B cell (primary cell): Measurements from ENCODE around the gene TP53. TPM values are rescaled to one million over a fixed set of nuclear protein-coding genes. Genes with fewer than 3 reads are reported as not detected.

ENCODE experiments used
- ATAC-seq: fragments of 200-7000 bp; cut with Tn5 transposase; one replicate; pipeline ENCODE4 v1.10.0; 2021; ENCODE audit warnings: low read depth, mild to moderate bottlenecking, moderate number of reproducible peaks, moderate library complexity
- CTCF ChIA-PET: fragments of 350-600 bp; sonication (Branson Sonifier 250); formaldehyde crosslinking; loops from one replicate; lab custom pipeline; 2021; ENCODE audit warnings: antibody characterized with exemption, inconsistent platforms; lab: Charles Lee
- POLR2A ChIA-PET: fragments of 350-600 bp; sonication (Branson Sonifier 250); formaldehyde crosslinking; loops from one replicate; lab custom pipeline; 2021; ENCODE audit warnings: antibody characterized with exemption; lab: Charles Lee
- DNase-seq: peaks from one replicate; pipeline ENCODE4 v3.0.0; 2013
- H2AFZ ChIP-seq: 2 replicates; pipeline ENCODE4 v1.6.1; 2012; ENCODE audit warnings: mild to moderate bottlenecking, low read depth, low read length; ENCODE audit not compliant: insufficient read depth, poor library complexity, severe bottlenecking
- H3K27ac ChIP-seq, 2 donors: 1 replicate in 1 of 2; 2 replicates in 1 of 2; pipeline ENCODE4 v1.5.1; 2012 to 2013; ENCODE audit warnings: low read length in 2 of 2, mild to moderate bottlenecking in 2 of 2, moderate library complexity in 1 of 2
- H3K27me3 ChIP-seq, 4 experiments: fragments of 200-600 bp in 1 of 4; sonication (generic) in 1 of 4; replicated peaks in 1 of 4; 1 replicate in 2 of 4; 2 replicates in 2 of 4; pipeline versions ENCODE4 v1.6.1 to v1.7.0; 2013 to 2016; ENCODE audit warnings: low read length in 3 of 4, mild to moderate bottlenecking in 2 of 4, mixed read lengths in 1 of 4, moderate library complexity in 1 of 4; ENCODE audit not compliant: insufficient read depth in 4 of 4, control insufficient read depth in 3 of 4; ENCODE audit errors: control extremely low read depth in 1 of 4
- H3K36me3 ChIP-seq, 2 experiments: replicated peaks in 1 of 2; 1 replicate in 1 of 2; 2 replicates in 1 of 2; pipeline versions ENCODE4 v1.6.1 to v1.7.1; 2013; ENCODE audit warnings: low read length in 1 of 2; ENCODE audit not compliant: insufficient read depth in 2 of 2, control insufficient read depth in 1 of 2; ENCODE audit errors: control extremely low read depth in 1 of 2, extremely low read depth in 1 of 2
- H3K4me1 ChIP-seq, 2 donors: fragments of 200-600 bp in 1 of 2; sonication (generic) in 1 of 2; 1 replicate in 1 of 2; 2 replicates in 1 of 2; pipeline versions ENCODE4 v1.5.1 to v1.6.1; 2013 to 2017; ENCODE audit warnings: low read length in 2 of 2; ENCODE audit not compliant: control insufficient read depth in 2 of 2, insufficient read depth in 2 of 2
- H3K4me2 ChIP-seq: replicated peaks from 2 replicates; pipeline ENCODE3; 2012; ENCODE audit warnings: mild to moderate bottlenecking, low read depth, low read length; ENCODE audit not compliant: poor library complexity, severe bottlenecking
- H3K4me3 ChIP-seq, 5 experiments: fragments of 200-600 bp in 1 of 5; sonication (generic) in 1 of 5; 1 replicate in 3 of 5; 2 replicates in 2 of 5; pipeline versions ENCODE4 v1.5.1 to v1.7.0; 2011 to 2016; ENCODE audit warnings: low read length in 4 of 5, mild to moderate bottlenecking in 4 of 5, low read depth in 2 of 5, control low read depth in 1 of 5, moderate library complexity in 1 of 5; ENCODE audit not compliant: insufficient read depth in 1 of 5; ENCODE audit errors: control extremely low read depth in 1 of 5, extremely low read depth in 1 of 5
- H3K79me2 ChIP-seq: fragments of 200-600 bp; sonication (generic); one replicate; pipeline ENCODE4 v1.6.0; 2016; ENCODE audit warnings: low read length; ENCODE audit not compliant: control insufficient read depth, insufficient read depth
- H3K9ac ChIP-seq: fragments of 200-600 bp; sonication (generic); 2 replicates; pipeline ENCODE4 v1.6.1; 2017; ENCODE audit warnings: mild to moderate bottlenecking, low read length, moderate library complexity
- H3K9me3 ChIP-seq, 3 donors: one replicate each; pipeline versions ENCODE4 v1.6.1 to v1.7.1; 2013; ENCODE audit warnings: low read length in 2 of 3; ENCODE audit not compliant: control insufficient read depth in 2 of 3, insufficient read depth in 1 of 3; ENCODE audit errors: control extremely low read depth in 1 of 3
- H4K20me1 ChIP-seq: 2 replicates; pipeline ENCODE4 v1.6.0; 2012; ENCODE audit warnings: mild to moderate bottlenecking, low read length; ENCODE audit not compliant: insufficient read depth, control insufficient read depth, poor library complexity, severe bottlenecking
- H3K27ac Mint-ChIP-seq: one replicate; pipeline ENCODE4 v1.8.0; 2021; ENCODE audit warnings: mixed read lengths
- H3K27me3 Mint-ChIP-seq: one replicate; pipeline ENCODE4 v1.8.0; 2021; ENCODE audit warnings: mixed read lengths
- H3K4me1 Mint-ChIP-seq: one replicate; pipeline ENCODE4 v1.8.0; 2021; ENCODE audit warnings: mixed read lengths
- H3K4me3 Mint-ChIP-seq: one replicate; pipeline ENCODE4 v1.8.0; 2021; ENCODE audit warnings: mixed read lengths
- H3K9me3 Mint-ChIP-seq: one replicate; pipeline ENCODE4 v1.8.0; 2022; ENCODE audit warnings: mixed read lengths; ENCODE audit not compliant: insufficient read depth
- CTCF ChIP-seq: fragments of 200-600 bp; IDR thresholded peaks from one replicate; pipeline ENCODE4 v1.8.0; 2022; ENCODE audit warnings: antibody characterized with exemption, mild to moderate bottlenecking
- EZH2 ChIP-seq: IDR thresholded peaks from 2 replicates; pipeline ENCODE4 v1.6.1; 2012; ENCODE audit warnings: borderline replicate concordance, low read depth, mild to moderate bottlenecking, moderate library complexity, low read length; ENCODE audit not compliant: insufficient read depth, poor library complexity, severe bottlenecking
- WGBS: methylation state at CpG from one replicate; pipeline ENCODE4 v1.1.5; 2013; ENCODE audit warnings: missing lambda C conversion rate; ENCODE audit not compliant: insufficient coverage; 5-methylcytosine and 5-hydroxymethylcytosine counted together
- intact Hi-C: fragments of 100-400 bp; cut with micrococcal nuclease; formaldehyde crosslinking; loops from one replicate; pipeline ENCODE4 v1.10.0; 2022
- polyA plus RNA-seq: library from polyadenylated mRNA; depleted of rRNA; stranded (reverse); fragments of >200 nt; gene quantifications from 2 replicates; pipeline ENCODE4 v1.2.3, GENCODE V29; 2012
- total RNA-seq, 2 donors: library from RNA; stranded (reverse); fragments of 120-200 nt in 1 of 2; gene quantifications; 1 replicate in 1 of 2; 2 replicates in 1 of 2; pipeline versions ENCODE4 v1.2.3 to v1.2.4, GENCODE V29; 2013 to 2022

The TP53 gene
- total and polyA plus RNA-seq, 2 donors (not counting 1 experiment from before 2014, with no cell fraction given): 76.1 to 89.9 TPM

GRCh38 chr17:7706631-7707354 lies 19.5 kb upstream of the TP53 start:
- Histone ChIP-seq H3K27me3 (peaks cover 0 to 71% (median 20%) of the 10 kb centered on the region in 4 experiments), H3K4me3 (no peak overlapping the region), H3K9ac (no peak overlapping the region), H3K4me1 (peaks cover 24 to 28% of the 10 kb centered on the region in 2 donors), H2AFZ (no peak overlapping the region), H3K36me3 (peaks cover 0 to 9% of the 10 kb centered on the region in 2 experiments), H4K20me1 (no peaks in the 10 kb centered on the region), H3K27ac (no peak overlapping the region), H3K9me3 (no peaks in the 10 kb centered on the region), H3K79me2 (no peaks in the 10 kb centered on the region), H3K4me2 (no peak overlapping the region)
- intact Hi-C loops: no loop called here
- TF ChIP-seq EZH2 (no peak), CTCF (no peak)
- no peak for DNase-seq
- CTCF ChIA-PET: interaction anchor here (1.1 to 1.6 kb wide), 2 partner anchors 10 to 20 kb away, joined by 3 to 5 read pairs; partner anchors contain the start of gene TP53
- Mint-ChIP-seq H3K9me3 (no peaks in the 10 kb centered on the region), H3K4me3 (no peak overlapping the region), H3K4me1 (peaks cover 25% of the 10 kb centered on the region), H3K27ac (no peak overlapping the region), H3K27me3 (peaks cover 68% of the 10 kb centered on the region)
- WGBS: 67% methylated on average over 1 of the region's 3 CpGs
- POLR2A ChIA-PET: interaction anchor here (0.6 kb wide), 1 partner anchor 15 kb away, joined by 10 read pairs; no protein-coding TSS in a partner anchor
- no peak for ATAC-seq
